Activated CD4-positive, alpha-beta T cell treated with anti-CD3 and anti-CD28 coated beads, Interleukin-2, amount 50 U/mL, for 1 hour (primary cell): Measurements from ENCODE around the gene PLCH1.
"Not testable (repeated sequence)": the region's sequence is repeated elsewhere in the genome, so short reads cannot be mapped to it uniquely, and the experiment has no call there.

Source experiments
- DNase-seq: peaks from one replicate; pipeline ENCODE4 v3.0.0-alpha.2; 2020

The PLCH1 gene

DNA sequence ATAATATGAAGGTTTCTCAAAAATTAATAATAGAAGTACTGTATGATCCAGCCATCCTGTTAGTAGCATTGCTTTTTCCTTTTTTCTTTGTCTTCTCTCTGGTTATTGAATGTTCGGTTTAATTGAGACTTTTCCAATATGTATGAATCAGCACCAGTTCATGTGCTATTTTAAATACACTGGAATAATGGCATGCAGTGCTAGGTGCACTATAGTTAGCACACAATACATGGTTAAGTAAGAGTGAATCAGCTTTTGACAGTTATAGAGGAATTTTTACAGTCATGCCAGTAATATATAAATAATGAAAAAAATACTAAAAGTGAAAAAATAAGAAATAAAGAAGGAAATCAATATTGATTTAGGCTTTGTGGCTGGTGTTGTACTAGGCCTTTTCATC, 337.5 kb downstream of the PLCH1 start:
- DNase-seq: no peak

DNA sequence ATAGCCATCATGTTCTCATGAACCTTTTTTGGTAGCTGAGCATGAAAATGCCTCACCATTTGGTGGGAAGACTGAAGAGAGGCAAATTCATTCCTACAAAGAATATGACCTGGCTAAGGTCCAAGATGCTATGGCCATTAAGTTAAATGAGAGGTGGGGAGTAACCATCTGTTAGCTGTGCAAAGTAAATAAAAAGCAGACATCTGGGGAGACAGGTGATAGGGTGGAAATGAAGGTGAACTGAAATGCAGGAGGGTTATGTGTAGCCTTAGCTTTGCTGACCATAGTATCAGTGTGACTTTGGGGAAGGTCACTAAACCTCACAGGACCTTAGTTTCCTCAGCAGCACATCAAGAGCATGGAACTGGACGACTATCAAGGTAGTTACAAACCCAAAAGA, 340.4 kb downstream of the PLCH1 start:
- no peak for DNase-seq

DNA sequence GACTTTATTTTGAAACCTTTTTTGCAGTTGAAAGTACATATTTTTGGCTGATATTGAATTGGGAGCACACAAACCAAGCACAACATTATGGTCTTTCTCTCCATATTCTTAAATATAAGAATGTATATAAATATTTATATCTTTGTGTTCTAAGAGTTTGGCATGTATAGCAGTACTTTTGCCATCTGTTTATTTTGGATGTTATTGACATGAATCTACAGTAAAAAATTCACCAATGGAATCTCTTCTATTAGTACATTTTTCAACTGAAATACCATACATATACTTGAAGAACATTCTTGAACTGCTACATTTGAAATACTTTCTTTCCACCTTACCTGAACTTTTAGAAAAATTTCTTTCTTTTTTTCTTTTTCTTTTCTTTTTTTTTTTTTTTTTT, 342.2 kb downstream of the PLCH1 start:
- DNase-seq: no peak

DNA sequence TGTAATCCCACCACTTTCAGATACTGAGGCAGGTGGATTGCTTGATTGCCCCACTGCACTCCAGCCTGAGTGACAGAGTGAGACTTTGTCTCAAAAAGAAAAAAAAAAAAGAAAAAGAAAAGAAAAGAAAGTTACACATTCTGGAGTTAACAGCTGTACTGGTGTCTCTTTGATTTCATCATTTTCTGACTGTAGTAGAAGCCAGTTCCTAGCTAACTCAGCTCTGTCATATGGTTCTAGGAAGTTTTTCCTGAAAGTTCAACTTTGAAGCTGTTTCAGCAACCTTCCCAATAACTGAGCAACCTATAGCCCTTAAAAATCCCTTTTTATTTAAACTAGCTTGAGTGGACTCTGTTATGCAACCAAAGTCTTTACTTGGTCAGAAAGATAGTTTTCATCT, 346.8 kb downstream of the PLCH1 start:
- DNase-seq: no peak

DNA sequence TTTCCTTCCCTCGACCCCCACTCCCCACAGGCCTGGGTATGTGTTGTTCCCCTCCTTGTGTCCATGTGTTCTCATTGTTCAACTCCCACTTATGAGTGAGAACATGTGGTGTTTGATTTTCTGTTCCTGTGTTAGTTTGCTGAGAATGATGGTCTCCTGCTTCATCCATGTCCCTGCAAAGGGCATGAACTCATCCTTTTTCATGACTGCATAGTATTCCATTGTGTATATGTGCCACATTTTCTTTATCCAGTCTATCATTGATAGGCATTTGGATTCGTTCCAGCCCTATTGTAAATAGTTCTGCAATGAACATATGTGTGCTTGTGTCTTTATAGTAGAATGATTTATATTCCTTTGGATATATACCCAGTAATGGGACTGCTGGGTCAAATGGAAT, 350.0 kb downstream of the PLCH1 start:
- not testable (repeated sequence) for DNase-seq

DNA sequence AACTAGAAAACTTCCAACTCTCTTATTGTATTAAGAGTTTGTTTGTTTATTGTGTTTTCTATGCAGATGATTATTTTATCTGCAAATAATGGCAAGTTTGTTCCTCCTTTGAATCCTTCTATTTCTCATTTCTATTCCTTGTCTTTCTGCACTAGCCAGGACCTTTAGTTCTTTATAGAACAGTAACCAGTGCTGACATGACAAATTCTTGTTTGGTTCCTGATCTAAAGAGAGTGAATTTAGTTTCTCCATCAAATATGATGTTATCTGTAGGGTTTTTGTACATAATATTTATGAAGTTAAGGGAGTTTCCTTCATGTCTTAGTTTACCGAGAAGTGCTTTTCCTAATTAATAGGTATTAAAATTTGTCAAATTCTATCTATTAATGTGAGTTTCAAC, 350.6 kb downstream of the PLCH1 start:
- no peak for DNase-seq

DNA sequence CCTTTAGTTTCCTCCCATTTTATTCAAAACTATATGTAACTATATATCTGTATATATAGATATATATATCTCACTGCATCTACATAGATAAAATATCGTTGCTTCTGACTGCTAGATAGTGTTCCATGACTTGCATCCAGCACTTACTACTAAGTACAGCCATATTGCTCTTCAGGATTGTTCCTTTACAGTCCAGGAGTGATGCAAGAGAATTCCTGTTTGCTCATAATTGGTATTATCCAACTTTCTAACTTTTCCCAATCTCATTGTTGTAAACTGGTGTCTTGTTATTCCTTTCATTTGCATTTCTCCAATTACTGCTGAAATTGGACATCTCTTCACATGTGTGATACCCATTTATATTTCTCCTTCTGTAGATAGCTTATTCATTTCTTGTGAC, 351.6 kb downstream of the PLCH1 start:
- DNase-seq: no peak

DNA sequence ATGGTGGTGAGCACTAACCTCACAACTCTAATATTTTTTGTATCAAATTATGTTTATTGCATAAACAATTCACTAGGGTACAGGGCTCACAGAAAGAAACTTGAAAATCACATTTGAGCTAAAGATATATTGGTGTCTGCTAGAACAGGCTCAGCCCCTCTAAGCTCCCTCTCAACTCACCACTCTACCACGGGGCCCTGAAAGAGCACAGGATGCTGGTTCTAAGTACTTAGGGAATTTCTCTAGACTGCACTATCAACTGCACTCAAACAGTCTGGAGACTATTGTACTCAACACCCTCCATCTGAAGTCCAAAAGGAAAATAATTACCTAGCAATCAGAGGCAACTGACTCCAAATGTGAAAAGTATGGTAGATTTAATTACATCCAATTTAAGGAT, 352.7 kb downstream of the PLCH1 start:
- no peak for DNase-seq

DNA sequence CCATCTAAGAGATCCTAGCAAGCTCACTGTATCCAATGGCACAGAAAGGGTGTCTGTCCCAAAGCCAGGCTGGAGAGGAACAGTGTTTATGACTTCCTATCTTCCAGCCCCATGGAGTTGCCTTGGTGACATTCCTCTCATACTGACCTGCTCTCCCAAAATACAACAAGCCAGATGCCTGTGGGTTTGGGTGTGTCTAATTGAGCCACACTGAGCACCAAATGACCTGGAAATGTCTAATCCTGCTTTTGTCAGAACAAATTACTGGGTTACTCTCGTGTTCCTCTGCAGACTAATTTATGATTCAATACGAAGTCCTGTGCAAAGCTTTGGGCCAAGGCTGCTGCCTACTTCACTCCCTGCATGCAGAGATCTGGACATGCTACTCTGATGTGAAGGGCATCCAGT, 353.3 kb downstream of the PLCH1 start:
- no peak for DNase-seq

DNA sequence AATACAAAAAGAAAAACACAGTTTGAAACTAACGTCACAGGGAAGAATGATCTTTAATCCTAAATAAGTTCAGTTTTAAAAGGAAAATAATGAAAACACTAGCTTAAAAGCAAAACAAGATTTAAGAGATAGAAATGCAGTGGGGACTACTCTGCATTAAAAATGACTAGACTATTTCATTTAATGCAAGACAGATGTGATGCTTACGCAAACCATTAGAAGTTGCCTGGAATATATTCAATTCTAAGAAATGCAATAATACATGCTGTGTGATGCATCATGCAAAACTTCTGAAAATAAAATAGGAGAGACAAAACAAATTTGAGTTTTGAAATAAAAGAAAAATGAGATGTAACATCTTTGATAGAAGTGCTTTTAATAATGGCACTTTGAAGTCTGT, 353.8 kb downstream of the PLCH1 start:
- no peak for DNase-seq

DNA sequence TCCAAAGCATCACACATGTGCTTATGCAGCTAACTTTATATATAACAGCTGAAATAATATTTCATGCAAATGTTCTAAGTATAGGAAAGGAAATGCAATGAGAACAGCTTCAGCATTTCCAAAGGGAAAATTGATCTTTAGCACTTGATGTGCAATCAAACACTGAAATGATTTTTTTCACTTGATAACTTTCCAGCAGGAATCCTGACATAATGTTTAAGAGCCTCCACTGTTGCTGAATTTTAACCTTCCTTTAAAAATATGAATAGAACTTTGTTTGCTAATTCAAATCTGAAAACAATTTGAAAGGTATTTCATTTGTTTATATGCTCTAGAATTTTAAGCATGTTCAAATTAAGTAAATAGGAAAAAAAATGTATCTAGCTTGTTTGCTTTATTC, 354.5 kb downstream of the PLCH1 start:
- DNase-seq: no peak

DNA sequence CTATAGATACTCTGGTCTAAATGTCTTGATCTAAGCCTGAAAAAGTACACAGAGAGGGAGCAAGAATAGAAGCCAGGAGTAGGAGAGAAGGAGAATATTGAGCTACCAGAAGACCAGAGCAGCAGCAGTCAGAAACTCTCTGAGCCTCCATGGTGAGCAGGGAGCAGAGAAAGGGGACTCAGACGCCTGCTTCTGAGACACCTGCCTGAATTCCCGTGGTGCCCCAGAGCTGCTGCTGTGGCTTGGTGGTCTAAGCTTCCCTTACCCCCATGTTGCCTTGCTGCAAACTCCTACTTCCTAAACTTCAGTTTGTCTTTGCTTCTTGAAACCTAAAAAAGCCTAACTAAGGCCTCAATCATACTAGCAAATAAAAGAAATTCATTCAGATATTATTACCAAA, 356.5 kb downstream of the PLCH1 start:
- DNase-seq: no peak

DNA sequence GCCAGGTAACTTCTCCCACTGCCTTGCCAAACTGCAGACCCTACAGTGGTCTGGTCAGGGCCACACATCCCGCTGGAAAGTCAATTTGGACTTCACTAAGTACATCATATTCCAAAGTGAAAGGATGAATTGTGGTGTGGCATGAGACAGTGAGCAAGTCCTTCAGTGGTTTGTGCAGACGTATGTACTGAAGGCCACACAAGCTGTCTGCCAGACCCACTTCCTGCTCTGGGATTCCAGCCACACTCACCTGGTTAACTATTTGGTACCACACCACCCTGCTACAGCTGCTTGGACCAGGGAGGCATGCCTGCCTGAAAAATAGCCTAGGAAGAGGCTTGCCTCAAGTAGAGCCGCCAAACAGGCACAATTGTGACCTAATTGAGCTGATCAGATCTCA, 357.3 kb downstream of the PLCH1 start:
- no peak for DNase-seq

DNA sequence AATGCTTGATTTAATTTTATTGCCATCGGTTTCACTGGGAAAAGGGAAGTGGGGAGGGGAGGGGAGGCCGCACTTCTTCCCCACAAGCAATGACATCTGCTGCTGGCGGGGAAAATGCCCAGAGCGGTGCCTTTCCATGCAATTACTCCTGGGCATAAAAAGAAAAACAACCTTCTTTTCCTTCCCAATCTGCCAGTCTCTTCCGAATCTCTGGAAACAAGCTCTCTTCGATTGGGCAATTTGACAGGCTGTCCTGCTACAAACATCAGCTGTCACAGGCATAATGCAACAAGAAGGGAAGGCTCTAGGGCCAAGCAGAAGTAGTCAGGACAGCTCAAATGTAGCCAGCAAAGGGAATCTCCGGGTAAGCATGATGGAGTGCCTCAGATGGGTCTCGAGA, 358.0 kb downstream of the PLCH1 start:
- no peak for DNase-seq

DNA sequence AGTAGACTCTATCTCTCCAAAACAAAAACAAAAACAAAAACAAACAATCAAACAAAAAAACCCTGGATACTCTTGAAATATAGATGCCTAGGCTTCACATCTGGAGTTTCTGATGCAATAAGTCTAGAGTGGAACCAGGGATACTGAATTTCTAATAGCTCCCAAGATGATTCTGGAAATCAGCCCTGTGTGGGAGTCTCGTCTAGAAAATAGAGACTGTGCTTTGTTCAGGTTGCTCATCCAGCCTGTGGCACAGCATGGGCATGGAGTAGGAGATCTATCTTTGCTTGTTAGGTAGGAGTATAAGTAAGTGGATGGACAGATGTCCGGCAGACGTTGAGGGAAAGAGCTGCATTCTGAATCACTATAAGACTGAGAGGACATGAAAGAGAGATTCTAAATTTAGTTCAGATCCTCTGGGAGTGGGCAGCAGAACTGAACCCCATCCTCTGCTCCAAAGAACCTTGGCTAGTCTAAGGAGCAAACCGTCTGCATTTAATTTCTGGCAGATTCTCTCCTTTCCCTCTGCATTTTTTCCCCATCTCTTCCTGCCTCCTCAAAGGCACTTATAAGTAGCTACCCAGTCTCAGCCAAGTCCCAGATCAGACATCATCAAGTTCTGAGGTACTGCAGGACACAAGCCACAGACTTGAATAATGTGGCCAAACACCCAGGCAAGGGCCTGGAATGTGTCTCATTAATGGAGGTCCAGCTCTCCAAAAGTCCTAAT, 358.8 kb downstream of the PLCH1 start:
- no peak for DNase-seq

DNA sequence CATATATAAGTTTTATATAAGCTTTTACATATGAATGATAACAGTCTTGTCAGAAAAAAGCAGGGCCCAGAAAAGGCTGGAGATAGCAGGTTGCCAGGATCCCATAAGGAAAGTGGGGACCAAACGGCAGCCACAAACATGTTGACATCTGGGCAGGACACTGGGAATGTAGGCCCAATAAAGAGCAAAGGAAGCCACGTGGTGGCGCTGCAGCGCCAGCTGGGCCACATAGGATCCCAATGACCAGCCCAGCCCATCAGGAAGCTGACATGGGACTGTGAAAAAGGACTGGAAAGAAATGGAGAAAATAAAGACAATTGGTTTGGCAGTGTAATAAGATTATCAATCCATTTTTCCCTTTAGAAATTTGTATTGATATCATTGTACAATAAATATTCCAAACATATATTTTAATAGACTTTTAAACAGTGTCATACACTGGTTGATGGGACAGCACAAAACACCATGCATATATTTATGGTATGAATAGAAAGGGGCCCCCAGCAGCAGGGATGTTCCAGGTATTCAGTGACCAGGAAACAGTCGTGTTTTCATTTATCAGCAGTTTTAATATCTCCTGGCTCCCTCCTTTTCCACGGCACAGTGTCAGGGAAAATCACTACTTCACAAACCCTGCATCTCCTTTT, 362.4 kb downstream of the PLCH1 start:
- no peak for DNase-seq

DNA sequence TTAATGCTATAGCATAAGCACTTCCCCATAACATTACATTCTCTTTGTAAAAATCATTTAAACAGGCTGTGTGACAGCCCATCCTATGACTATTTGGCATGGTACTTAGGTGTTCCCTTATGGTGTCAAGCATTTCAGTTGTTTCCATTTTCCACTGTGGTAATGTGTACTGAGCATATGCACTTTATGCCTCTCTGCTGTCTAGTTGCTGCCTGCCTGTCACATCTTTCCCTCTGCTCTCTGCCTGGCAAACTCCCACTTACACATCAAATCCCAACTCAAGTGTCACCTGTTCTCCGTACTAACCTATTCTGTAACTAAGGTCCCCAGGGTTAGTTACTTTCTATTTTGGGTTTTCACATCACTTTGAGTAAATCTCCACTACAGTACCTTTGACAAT, 367.0 kb downstream of the PLCH1 start:
- no peak for DNase-seq

DNA sequence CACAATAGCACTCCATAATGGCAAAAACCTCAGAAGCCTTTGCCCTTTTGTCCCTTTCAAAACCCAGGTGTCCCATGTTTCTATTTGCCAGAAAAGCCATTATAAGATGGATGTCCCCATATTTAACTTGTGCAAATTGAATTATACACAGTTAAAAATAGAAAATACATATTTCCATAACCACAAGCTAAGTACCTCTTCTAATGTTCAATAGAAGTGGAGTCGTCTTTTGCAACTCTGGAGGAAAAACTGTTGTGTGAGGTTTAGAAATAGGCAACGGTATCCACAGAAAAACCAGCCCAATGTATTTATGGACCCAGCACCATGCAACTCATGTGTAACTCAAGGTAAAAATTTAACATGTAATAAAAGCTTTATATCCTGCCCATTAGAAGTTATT, 367.8 kb downstream of the PLCH1 start:
- DNase-seq: no peak

DNA sequence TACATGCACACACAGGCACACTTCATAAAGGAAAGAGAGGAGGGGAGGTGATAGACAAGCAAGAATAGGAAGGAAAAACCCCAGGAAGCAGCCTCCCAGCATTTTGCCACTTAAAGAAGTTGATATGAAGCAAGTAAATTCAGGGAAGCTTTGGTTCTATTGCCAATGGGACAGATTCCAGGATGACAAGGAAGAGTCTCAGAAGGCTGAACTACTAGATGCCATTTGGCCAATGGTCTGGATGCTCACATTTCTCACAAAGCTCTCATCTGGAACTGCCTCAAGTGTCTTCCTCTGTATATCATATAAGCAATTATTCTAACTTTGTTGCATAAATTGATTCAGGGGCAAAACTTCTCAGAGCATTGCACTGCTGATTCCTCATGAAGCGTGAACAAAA, 372.6 kb downstream of the PLCH1 start:
- DNase-seq: no peak

DNA sequence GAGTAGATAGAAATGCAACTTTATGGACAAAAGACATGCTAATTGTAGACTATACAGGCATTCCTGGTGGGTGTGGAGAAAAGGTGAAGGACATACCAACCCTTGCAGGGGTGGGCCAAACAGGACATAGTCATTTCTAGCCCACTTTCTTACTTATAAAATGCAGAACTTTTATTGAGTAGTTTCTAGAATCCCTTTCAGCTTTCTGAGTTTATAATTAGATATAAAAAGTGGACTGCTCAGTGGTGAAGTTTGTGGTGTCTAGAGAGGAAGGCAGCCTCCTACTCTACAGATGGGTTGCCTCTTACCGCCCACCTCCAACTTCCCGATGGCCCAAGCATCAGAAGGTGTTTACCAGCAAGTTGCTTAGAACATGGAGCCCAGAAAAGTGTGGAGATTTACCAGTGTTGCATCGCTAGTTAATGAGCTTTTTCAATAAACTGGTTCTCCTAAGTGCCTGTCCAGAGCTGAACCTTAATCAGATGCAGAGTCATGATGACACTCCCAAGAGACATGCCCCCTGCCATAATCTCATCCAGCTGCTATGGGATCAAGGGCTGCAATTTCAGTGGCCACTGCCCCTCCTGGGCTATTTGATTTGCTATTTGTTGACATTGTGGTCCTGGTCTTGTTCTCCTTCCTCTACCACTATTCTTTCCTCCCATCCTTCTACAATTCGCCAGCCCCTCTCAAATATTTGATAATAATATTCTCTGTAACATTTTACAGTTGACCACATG, 373.9 kb downstream of the PLCH1 start:
- no peak for DNase-seq

DNA sequence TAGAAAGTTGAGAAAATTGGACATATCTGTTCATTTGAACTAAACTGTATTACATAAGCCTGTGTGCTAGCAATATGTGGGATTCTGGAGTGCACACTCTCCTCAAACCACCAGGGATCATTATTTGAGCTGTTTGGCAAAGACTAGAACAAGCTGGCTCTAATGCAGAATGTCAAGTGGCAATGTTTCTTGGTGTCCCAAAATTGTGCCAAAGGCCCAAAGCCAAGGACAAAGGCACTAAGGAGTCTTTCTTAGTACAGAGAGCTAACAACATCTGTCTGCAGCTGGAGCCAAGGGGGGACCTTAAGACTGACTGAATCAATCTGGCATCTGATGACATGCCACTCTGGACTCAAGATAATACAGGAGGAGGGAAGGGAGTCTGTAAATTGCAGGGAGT, 374.7 kb downstream of the PLCH1 start:
- no peak for DNase-seq

DNA sequence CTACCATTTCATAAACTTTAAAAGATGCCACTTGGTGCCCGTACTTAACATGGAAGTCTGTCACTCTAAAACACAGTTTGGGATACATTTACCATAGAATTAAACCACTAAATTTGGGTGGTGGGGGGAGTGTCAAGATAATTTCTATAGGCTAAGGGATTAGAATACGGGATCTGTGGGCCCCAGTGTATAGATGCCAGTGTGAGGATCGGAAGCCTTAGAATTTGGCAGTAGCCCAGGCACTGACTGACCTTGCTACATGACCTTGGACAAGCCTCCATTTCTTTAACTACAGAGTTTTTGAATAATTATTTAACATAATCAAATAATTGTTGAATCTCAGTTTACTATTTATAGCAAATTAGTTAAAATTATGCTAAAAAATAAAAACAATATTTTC, 375.1 kb downstream of the PLCH1 start:
- no peak for DNase-seq

DNA sequence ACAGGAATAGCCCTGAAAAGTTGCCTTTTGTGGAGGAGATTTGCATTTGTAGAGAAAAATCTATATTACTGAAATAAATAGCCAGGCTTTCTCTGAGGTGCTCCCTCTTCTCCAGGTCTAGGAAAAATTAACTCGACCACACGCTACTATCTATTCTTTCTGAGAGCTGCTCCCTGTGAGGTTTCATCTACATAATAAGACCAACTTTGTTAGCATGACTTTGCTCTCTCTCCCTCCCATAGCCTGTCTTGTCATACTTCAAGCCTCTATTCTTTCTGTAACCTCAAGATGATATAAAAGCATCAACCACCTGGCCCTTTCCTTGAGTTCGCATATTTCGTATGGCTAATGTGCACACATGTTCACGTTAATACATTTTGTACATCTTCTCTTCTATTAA, 375.6 kb downstream of the PLCH1 start:
- no peak for DNase-seq

DNA sequence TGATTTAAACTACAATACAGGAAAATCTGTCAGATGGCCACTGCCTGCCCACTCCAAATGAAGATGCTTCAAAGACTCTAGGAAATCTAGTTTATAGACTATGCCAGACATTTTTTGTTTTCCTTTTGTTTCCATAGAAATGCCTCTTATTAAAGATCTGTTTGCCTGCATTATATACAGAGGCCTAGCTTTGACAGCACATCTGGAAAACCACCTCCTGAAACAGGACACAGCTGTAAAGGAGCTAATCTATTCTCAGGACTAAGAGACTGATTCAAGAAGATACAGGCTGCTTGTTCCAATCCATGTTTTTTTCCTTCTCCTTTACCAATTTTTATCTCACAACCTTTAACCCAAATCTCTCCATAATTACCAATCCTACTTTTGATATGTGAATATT, 376.1 kb downstream of the PLCH1 start:
- DNase-seq: no peak
